Measurements from ENCODE around the gene NUBP2.

NUBP2 gene

DNA sequence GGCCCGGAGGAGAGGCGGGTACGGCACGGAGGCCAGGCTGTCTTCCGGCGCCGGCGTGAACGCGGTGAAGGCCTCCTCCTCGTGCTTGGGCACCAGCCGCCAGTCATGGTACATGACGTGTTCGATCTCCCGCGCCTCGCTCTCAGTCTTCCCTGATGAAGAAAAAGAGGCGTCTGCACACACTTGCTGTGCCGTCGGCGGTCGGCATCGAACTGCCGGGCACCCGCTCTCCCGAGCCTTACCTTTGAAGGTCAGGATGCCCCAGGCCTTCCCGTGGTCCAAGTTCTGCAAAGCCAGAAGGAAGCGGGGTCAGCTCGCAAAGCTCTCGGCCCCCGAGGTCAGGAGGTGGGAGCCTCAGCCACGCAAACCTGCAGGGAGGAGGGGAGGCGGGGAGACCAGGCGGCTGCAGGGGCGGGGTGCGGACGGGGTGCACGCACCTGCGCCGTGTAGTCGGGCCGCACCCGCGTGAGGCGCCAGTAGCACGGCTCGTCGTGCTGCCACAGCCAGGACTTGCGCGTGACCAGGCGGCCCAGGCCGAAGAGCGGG is 10.3 kb upstream of the NUBP2 start, which contains the start of gene EME2:
Gene EME2 (plus strand): TSS at position 449 of the 546 bp plus-strand sequence. CDS start 418 bp downstream, outside the sequence.
- no peak for DNase-seq (ENCODE audit: low spot score)

- peak; percentile 85 for DNase-seq (ENCODE audit: low spot score)
Observed at GRCh38 chr16:1772908-1773702, 9.7 kb upstream of the NUBP2 start, which contains the start of gene MRPS34. TSS of gene MRPS34 (minus strand) at chr16:1773134. CDS start at chr16:1773119, 15 bp downstream.

- peak; percentile 32 for DNase-seq (ENCODE audit: low spot score)
Observed at GRCh38 chr16:1773703-1774447, 8.9 kb upstream of the NUBP2 start.

- DNase-seq (ENCODE audit: low spot score), result no peak
Observed at GRCh38 chr16:1774448-1774780, 8.3 kb upstream of the NUBP2 start.

GRCh38 chr16:1775006-1775845 is 7.5 kb upstream of the NUBP2 start:
- no peak for DNase-seq (ENCODE audit: low spot score)

DNA sequence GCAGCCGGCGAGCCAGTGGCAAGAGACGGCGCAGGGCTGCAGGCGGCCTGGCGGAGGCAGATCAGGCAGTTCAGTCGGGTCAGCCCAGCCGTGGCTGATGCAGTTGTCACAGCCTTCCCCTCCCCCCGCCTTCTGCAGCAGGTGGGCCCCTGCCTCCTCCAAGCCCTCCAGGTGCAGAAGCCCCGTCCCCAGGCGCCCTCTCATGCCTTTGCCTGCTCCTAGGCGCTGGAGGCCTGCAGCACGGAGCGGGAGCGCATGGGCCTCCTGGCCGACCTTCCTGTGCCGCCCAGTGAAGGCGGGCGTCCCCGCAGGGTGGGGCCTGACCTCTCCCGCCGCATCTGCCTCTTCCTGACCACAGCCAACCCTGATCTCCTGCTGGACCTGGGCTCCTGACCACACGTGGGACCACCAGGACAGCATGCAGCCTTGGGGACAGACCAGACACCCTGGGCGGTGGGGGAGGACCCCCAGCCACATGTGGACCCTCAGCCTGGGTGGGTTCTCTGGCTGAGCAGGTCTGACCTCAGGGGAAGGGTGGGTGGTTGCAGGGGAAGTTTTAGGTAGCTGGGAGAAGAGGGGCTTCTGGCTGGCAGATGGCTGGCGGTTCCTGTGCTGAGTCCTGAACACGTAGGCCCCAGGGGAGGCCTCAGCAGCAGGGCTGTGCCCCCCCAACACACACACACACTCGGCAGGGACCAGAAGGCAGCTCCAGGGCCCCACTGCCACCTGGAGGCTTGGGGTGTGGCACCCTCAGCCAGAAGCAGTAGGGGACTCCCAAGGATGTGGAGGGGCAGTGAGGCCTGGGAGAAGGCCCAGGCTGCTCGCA is 6.7 kb upstream of the NUBP2 start:
- DNase-seq (ENCODE audit: low spot score), result no peak

DNA sequence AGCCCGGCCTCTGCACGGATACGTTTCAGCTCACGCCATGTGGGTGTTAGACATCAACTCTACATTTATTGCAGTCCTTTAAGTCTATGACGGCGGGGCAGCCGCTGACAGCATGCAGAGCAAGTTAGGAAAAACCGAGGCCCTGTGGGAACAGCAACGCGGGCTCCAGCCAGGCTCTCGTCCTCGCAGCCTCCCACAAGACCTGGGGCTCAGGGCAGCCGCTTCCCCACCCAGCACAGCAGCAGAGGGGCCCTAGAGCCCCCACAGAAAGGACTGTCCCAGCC is 6.1 kb upstream of the NUBP2 start:
- DNase-seq (ENCODE audit: low spot score), result no peak

GRCh38 chr16:1776991-1777374 is 5.8 kb upstream of the NUBP2 start:
- DNase-seq (ENCODE audit: low spot score), result no peak

DNA sequence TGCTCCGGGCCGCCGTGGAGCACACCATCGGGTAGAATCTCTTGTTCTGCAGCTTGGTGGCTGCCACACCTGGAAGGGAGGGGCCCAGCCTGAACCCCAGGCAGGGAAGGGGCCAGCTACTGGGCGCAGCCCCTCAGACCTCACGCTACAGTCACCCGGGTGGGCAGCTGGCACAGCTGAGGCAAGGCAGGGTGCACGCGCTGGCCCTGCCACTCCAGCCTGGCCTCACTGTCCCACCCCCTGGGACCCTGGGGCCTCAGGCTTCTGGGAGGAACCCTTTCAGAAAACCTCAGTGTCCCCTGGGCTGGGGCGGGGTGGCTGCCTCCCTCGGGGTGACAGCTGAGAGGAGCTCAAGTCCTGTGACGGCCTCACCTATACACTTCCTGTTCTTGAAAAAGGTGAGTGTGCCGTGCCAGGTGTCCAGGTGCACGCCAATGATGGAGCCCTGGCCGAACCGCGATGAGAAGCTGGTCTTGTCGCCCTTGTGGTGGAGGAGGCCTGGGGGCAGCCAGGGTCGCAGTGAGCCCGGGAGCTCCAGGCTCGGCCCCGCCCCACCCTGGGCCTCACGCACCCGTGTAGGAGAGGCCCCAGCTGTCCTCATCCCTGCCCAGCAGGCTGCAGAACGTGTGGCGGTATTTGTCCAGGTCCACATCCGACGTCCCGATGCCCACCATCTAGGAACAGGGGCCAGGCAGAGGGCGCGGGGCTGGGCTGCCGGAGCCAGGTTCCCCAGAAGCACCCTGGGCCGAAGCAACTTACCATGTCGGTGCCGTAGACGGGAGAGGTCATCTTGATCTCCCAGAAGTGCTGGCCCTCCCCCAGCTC is 5.2 kb upstream of the NUBP2 start:
- DNase-seq (ENCODE audit: low spot score), result no peak

GRCh38 chr16:1778200-1779179 is 4.3 kb upstream of the NUBP2 start:
- DNase-seq (ENCODE audit: low spot score), result no peak

GRCh38 chr16:1779234-1779701 is 3.5 kb upstream of the NUBP2 start:
- DNase-seq (ENCODE audit: low spot score), result no peak

GRCh38 chr16:1779741-1780676 is 2.8 kb upstream of the NUBP2 start:
- DNase-seq (ENCODE audit: low spot score), result no peak

- DNase-seq (ENCODE audit: low spot score), result no peak
Observed at GRCh38 chr16:1780677-1781072, 2.1 kb upstream of the NUBP2 start.

DNA sequence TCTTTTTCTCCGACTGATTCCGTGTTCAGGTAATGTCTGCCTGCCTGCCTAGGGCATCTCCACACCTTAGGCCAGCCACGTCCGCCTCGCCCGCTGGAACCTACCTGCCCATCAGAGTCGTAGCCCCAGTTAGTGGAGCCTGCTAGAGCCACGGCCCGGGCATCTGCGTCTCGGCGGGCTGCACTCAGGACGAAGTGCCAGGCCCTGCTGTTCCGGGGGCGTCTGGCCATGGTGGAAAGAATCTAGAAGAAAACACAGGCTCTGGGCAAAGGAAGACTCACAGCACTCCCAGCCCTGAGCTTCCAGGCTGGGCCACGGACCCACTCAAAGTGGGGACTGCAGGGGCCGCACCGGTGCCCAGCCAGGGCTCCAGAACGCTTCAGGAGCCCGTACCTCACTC is 1.5 kb upstream of the NUBP2 start:
- no peak for DNase-seq (ENCODE audit: low spot score)

DNA sequence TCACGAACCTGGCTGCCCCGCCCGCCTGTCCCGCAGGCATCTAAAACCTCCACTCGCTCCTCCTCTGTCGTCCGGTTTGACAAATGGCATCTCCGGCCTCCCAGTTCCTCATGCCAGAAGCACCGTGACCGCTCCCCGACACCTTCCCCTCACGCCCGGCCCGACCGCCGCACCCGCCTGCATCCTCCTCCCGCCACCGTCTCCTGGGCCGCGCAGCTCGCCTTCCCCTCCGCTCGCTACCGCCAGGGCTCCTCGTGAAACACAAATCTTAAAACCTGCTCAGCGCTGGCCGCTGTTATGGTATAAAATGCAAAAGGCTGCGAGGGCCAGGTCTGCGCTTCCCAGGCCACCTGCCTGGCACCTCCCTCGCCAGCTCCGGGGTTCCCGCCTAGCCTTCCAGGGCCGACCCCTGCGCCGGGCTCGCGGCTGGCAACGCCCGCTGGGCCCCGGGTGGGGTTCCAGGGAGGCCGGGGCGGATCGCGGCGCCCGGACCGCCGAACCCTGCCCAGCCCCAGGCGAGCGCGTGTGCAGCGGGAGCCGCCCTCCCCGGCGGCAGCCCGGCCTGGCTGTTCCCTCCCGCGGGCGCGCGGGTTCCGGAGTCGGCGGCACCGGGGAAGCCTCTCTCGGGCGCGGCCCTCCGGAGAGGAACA is 877 bp upstream of the NUBP2 start:
- peak; percentile 40 for DNase-seq (ENCODE audit: low spot score)

- DNase-seq (ENCODE audit: low spot score), result no peak
Observed at GRCh38 chr16:1784977-1785845, 2.5 kb downstream of the NUBP2 start.

DNA sequence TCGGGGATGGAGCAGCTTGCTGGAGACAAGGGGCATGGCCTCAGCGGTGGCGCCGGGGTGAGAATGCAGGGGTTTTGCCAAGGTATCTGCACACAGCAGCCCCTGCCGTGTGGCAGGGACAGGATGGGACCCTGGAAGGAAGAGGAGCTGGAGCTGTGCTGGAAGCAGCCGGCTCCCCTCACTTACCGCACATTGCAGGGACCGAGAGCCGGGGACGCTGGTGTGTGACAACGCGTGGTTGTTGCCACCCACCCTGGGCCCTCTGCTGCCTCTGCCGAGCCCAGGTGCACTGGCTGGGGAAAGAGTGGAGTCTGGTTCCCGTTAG is 3.0 kb downstream of the NUBP2 start:
- DNase-seq (ENCODE audit: low spot score), result no peak

All from AG08395 (cell line).